A549 (cell line): ENCODE results near the gene HEXIM2.

Experiments
- EP300 ChIP-seq, 2 experiments: fragments of >200 bp; sonication (Bioruptor Twin); formaldehyde crosslinking; IDR thresholded peaks; 2 replicates in 1 of 2; 3 replicates in 1 of 2; pipeline ENCODE4 v1.6.1; 2016 to 2017
- KDM1A ChIP-seq: fragments of 200-600 bp; sonication (generic); IDR thresholded peaks from 2 replicates; pipeline ENCODE4 v1.6.1; 2016; ENCODE audit warnings: low read depth, mild to moderate bottlenecking
- MAX ChIP-seq: IDR thresholded peaks from 2 replicates; pipeline ENCODE4 v1.6.1; 2012
- MYC ChIP-seq: IDR thresholded peaks from 2 replicates; pipeline ENCODE4 v1.6.1; 2012; ENCODE audit warnings: mild to moderate bottlenecking, inconsistent platforms, low read length, improper control_type of control experiment, borderline replicate concordance
- POLR2A ChIP-seq: IDR thresholded peaks from 2 replicates; pipeline ENCODE4 v1.6.1; 2012; ENCODE audit warnings: mild to moderate bottlenecking, low read length
- RFX5 ChIP-seq: fragments of 450-650 bp; IDR thresholded peaks from 2 replicates; pipeline ENCODE4 v1.7.1; 2014; ENCODE audit warnings: antibody characterized with exemption, mild to moderate bottlenecking, moderate library complexity
- SMC3 ChIP-seq: fragments of >200 bp; sonication (Bioruptor Twin); formaldehyde crosslinking; IDR thresholded peaks from 3 replicates; pipeline ENCODE4 v1.6.1; 2018; ENCODE audit warnings: inconsistent platforms
- TFCP2L1 ChIP-seq: fragments of 250-450 bp; sonication (Bioruptor Pico); IDR thresholded peaks from 2 replicates; pipeline ENCODE4 v1.5.0; 2021; ENCODE audit warnings: mild to moderate bottlenecking
- ZSCAN20 ChIP-seq: fragments of 250-450 bp; sonication (Bioruptor Pico); IDR thresholded peaks from 2 replicates; pipeline ENCODE4 v1.8.0; 2022; ENCODE audit warnings: mild to moderate bottlenecking, moderate library complexity
- TF ChIP-seq, protein P1 (sequence below): fragments of >200 bp; sonication (Bioruptor Twin); formaldehyde crosslinking; IDR thresholded peaks from 3 replicates; pipeline ENCODE4 v1.5.1; 2016

GRCh38 chr17:45116434-45117016, 45.1 kb upstream of the HEXIM2 start:
- TF ChIP-seq, protein P1, sequence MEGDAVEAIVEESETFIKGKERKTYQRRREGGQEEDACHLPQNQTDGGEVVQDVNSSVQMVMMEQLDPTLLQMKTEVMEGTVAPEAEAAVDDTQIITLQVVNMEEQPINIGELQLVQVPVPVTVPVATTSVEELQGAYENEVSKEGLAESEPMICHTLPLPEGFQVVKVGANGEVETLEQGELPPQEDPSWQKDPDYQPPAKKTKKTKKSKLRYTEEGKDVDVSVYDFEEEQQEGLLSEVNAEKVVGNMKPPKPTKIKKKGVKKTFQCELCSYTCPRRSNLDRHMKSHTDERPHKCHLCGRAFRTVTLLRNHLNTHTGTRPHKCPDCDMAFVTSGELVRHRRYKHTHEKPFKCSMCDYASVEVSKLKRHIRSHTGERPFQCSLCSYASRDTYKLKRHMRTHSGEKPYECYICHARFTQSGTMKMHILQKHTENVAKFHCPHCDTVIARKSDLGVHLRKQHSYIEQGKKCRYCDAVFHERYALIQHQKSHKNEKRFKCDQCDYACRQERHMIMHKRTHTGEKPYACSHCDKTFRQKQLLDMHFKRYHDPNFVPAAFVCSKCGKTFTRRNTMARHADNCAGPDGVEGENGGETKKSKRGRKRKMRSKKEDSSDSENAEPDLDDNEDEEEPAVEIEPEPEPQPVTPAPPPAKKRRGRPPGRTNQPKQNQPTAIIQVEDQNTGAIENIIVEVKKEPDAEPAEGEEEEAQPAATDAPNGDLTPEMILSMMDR = no peak
- TF ChIP-seq MAX = no peak
- TF ChIP-seq SMC3 = no peak
- TF ChIP-seq POLR2A = no peak
- TF ChIP-seq ZSCAN20 (CRISPR knock-in tag) = no peak
- no peak for TF ChIP-seq EP300 (IDR thresholded peaks at IDR 0.05)
- TF ChIP-seq TFCP2L1 (CRISPR knock-in tag) = no peak
- no peak for TF ChIP-seq MYC
- TF ChIP-seq RFX5 = no peak
- TF ChIP-seq KDM1A = no peak
